Testis (tissue), 3 donors: ENCODE measurements around the gene DAB1. TPM values are rescaled to one million over a fixed set of nuclear protein-coding genes. Genes with fewer than 3 reads are reported as not detected.

Experiments
- DNase-seq: peaks from one replicate; pipeline ENCODE4 v3.0.0-alpha.2; 2019
- H3K27ac ChIP-seq, 2 donors: fragments of 200-600 bp; sonication (generic); one replicate each; pipeline ENCODE4 v1.5.1; 2019
- H3K27me3 ChIP-seq: fragments of 200-600 bp; sonication (generic); one replicate; pipeline ENCODE4 v1.5.1; 2019
- H3K36me3 ChIP-seq: fragments of 200-600 bp; sonication (generic); one replicate; pipeline ENCODE4 v1.5.1; 2017; ENCODE audit warnings: low read depth; ENCODE audit errors: missing control alignments
- H3K4me1 ChIP-seq: fragments of 200-600 bp; sonication (generic); one replicate; pipeline ENCODE4 v1.5.1; 2019
- H3K4me3 ChIP-seq, 2 donors: fragments of 200-600 bp; sonication (generic); one replicate each; pipeline ENCODE4 v1.5.1; 2017 to 2019
- H3K9me3 ChIP-seq: fragments of 200-600 bp; sonication (generic); one replicate; pipeline ENCODE4 v1.5.1; 2017
- POLR2A ChIP-seq: fragments of 450-650 bp; IDR thresholded peaks from one replicate; pipeline ENCODE4 v1.6.1; 2017; ENCODE audit warnings: antibody characterized with exemption, mild to moderate bottlenecking, moderate library complexity
- WGBS, 2 donors: methylation state at CpG; one replicate each; pipeline ENCODE4 v1.1.5; 2018; 5-methylcytosine and 5-hydroxymethylcytosine counted together
- intact Hi-C: fragments of 100-400 bp; cut with DNase I; formaldehyde crosslinking; loops from one replicate; pipeline ENCODE4 v1.15.1; 2023; ENCODE audit warnings: low total_unique reads
- polyA plus RNA-seq: library from polyadenylated mRNA; stranded (reverse); fragments of 350-450 nt; fragmentation: Illumina TruSeq; extraction: RNeasy Lipid Tissue Mini Kit (QIAGEN cat#74804); gene quantifications from one replicate; pipeline ENCODE4 v1.2.3, GENCODE V29; 2014; ENCODE audit warnings: low read depth, low replicate concordance; ENCODE audit not compliant: insufficient read depth
- total RNA-seq, 2 donors: library from RNA; depleted of rRNA; stranded (reverse); fragments of >200 nt; gene quantifications; one replicate each; pipeline ENCODE4 v1.2.3, GENCODE V29; 2016
- TF ChIP-seq, protein P1 (sequence below), 3 experiments: fragments of 450-650 bp in 2 of 3; fragments of 200-600 bp in 1 of 3; sonication (generic) in 1 of 3; IDR thresholded peaks; one replicate each; pipeline ENCODE4 v1.5.1; 2016 to 2019; ENCODE audit warnings: antibody characterized with exemption in 3 of 3, mild to moderate bottlenecking in 2 of 3, moderate library complexity in 1 of 3

Gene DAB1
- total and polyA plus RNA-seq, 3 donors from 2014 or later = 0.79 to 1.7 (median 1.2) TPM

DNA sequence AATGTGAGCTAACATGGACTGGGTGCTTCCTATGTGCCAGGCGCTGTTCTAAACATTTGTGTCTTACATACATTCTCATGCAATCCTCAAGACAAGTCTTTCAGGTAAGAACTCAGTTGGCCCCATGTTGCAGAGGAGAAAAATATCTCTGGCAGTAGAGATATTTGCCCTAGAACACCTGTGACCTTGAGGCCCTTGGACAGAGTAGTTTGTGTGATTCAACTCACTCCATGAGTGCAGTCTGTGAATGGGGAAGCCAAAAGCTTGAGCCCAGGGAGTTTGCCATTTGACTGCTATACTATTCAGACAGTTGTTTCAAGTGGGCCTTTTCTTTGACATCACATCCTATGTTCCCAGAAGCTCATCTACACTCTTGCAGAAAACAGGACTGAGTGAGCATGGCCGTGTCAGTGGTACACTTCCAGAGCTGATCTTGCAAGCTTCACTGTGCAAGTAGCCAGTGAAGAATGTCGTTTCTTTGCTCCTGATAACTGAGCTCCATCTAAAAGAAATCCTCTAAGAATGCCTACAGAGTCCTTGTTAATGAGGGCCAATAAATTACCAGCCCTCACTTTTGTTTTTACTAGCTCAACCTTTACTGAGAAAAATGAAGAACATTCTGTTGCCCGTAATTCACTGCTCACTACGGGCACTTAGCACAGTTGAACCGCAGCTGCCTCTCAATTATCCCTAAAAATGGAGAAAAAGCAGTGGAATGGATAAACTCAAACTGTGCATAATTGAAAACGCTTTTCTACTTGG lies 359.3 kb downstream of the DAB1 start:
- intact Hi-C loops = no loop called here
- Histone ChIP-seq H3K4me3 (no peak overlapping the region), H3K27me3 (no peaks in the 10 kb centered on the region), H3K9me3 (no peaks in the 10 kb centered on the region), H3K4me1 (no peaks in the 10 kb centered on the region), H3K36me3 (no peaks in the 10 kb centered on the region), H3K27ac (no peak overlapping the region)
- 85 to 86% methylated on average over 7 of the region's 7 CpGs for WGBS, 2 donors
- TF ChIP-seq POLR2A = no peak
- TF ChIP-seq, protein P1, sequence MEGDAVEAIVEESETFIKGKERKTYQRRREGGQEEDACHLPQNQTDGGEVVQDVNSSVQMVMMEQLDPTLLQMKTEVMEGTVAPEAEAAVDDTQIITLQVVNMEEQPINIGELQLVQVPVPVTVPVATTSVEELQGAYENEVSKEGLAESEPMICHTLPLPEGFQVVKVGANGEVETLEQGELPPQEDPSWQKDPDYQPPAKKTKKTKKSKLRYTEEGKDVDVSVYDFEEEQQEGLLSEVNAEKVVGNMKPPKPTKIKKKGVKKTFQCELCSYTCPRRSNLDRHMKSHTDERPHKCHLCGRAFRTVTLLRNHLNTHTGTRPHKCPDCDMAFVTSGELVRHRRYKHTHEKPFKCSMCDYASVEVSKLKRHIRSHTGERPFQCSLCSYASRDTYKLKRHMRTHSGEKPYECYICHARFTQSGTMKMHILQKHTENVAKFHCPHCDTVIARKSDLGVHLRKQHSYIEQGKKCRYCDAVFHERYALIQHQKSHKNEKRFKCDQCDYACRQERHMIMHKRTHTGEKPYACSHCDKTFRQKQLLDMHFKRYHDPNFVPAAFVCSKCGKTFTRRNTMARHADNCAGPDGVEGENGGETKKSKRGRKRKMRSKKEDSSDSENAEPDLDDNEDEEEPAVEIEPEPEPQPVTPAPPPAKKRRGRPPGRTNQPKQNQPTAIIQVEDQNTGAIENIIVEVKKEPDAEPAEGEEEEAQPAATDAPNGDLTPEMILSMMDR (IDR thresholded peaks at IDR 0.05) = no peak
- no peak for DNase-seq

DNA sequence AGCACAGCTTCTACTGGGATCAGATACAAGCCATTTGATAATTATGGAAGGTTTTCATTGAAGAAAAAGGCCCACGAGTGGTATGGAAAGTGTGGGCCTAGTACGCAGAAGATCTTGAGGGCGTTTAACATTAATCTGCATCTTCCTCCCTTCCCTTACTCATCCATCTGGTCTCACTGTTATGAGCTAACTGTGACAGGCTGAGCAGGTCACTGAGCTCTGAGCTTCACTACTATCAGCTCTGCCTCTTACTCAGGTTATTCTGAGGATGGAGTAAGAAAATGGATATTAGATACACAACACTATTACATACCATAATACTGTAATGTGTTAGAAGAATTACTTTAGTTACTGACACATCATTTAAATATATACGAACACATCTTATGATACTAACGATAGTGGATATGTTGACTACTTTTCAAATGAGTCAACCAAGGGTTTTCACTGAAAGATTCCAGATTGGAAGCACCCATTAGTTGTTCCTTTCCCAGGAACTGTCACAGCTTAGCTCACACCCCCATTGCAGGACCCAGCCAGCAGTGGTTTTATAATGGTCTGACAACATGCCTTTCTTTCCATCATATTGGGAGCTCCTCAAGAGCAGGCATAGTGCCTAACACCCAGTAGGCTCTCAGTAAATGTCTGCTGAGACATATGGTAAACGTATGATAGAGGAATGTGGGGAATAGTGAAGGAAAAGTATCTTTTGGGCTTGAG lies 360.3 kb downstream of the DAB1 start:
- no peak for DNase-seq
- no peaks in the 10 kb centered on the region for H3K9me3 ChIP-seq
- H3K4me3 ChIP-seq = no peak overlapping the region
- no peak overlapping the region for H3K27ac ChIP-seq
- H3K27me3 ChIP-seq = no peaks in the 10 kb centered on the region
- H3K36me3 ChIP-seq = no peaks in the 10 kb centered on the region
- intact Hi-C loops = no loop called here
- TF ChIP-seq, protein P1 (IDR thresholded peaks at IDR 0.05) = no peak
- TF ChIP-seq POLR2A = no peak
- WGBS, 2 donors = 89 to 96% methylated on average over 6 of the region's 6 CpGs
- H3K4me1 ChIP-seq = no peaks in the 10 kb centered on the region

DNA sequence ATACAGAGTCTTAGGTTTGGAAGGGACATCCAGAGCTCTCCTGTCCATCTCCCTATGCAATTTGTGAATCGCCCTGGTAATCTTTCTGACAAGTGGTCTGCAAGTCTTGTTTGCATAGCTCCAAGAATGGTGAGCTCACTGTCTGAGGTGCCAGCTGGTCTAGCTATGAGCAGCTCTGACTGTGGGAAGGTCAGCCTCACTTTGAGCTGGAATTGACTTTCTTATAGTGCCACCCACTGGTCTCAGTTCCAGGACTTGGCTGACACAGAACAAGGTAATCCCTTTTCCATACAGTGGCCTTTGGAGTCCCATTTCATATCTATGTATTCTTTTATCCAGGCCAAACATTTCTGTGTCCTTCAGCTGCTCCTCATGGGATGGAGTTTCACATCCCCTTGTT lies 362.5 kb downstream of the DAB1 start:
- no peak overlapping the region for H3K27ac ChIP-seq
- no peaks in the 10 kb centered on the region for H3K4me1 ChIP-seq
- no peaks in the 10 kb centered on the region for H3K27me3 ChIP-seq
- TF ChIP-seq POLR2A = no peak
- TF ChIP-seq, protein P1 (IDR thresholded peaks at IDR 0.05) = no peak
- DNase-seq = no peak
- WGBS, 2 donors = 81 to 83% methylated on average over 1 of the region's 1 CpG
- no peaks in the 10 kb centered on the region for H3K36me3 ChIP-seq
- no peak overlapping the region for H3K4me3 ChIP-seq
- intact Hi-C loops = no loop called here
- H3K9me3 ChIP-seq = no peaks in the 10 kb centered on the region

DNA sequence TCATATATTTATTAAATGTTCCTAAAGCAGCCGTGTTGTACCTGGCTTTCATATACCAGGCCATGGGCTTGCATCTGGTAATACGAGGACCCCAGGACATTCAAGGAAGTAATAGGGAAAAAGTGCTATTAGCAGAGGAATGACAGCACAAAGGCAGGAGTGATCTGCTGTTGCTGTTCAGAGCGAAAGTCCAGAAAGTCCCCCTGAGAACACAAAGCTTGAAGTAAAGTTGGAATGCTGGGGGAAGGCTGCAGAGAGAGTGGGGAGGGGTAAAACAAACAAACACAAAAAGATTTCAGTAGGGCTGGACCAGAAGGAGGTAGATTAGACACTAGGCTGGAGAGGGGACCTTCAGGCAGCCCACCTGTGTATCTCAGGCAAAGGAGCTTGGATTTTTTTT lies 363.4 kb downstream of the DAB1 start:
- Histone ChIP-seq H3K27me3 (no peaks in the 10 kb centered on the region), H3K36me3 (no peaks in the 10 kb centered on the region), H3K27ac (no peak overlapping the region), H3K4me3 (no peak overlapping the region), H3K4me1 (no peaks in the 10 kb centered on the region), H3K9me3 (no peaks in the 10 kb centered on the region)
- intact Hi-C loops = no loop called here
- WGBS, 2 donors = 89 to 94% methylated on average over 3 of the region's 3 CpGs
- no peak for TF ChIP-seq POLR2A
- TF ChIP-seq, protein P1 (IDR thresholded peaks at IDR 0.05) = no peak
- DNase-seq = no peak
